HG02870 (cell line): ENCODE measurements around the gene FASN.
A peak's percentile ranks its signal among the peaks of the same experiment; 100 is the strongest.
"Not testable (repeated sequence)": the region's sequence is repeated elsewhere in the genome, so short reads cannot be mapped to it uniquely, and the experiment has no call there.

Source experiments
- ATAC-seq: cut with Tn5 transposase; IDR thresholded peaks from one replicate; pipeline ENCODE4 v1.9.1; 2021; ENCODE audit warnings: mild to moderate bottlenecking, moderate library complexity; ENCODE audit not compliant: unreplicated experiment

FASN gene

DNA sequence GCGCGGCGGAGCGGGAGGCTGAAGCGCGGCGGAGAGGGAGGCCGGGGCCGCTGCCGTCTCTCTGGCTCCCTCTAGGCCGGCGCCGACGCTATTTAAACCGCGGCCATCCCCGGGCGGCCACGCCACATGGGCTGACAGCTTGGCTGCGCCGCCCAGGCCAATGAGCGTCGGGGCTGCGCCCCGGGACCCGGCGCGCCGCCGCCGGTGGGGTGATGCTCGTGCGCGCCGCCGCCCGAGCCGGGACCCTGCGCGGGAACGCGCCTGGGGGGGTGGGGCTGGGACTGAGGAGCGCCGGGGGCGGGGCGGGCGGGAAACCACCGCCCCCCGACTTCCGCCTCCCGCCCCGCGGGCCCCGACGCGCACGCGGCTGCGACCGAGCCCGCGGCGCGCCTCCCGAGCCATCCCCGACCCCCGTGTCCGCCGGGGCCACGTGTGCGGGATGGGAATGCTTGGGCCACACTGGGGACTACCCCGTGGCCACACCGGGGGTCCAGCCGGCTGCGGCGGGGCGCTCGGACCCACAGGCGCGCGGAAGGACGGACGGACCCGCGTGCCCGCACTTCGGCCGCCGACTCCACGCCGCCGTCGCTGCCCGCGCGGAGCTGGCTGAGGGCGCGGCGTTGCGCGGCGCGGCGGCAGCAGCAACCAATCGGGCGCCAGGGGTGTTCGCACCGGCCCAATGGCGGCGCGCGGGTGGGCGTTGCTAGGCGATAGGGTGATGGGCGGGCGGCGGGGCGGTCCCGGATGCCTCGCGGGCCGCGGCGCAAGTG, at the start of gene FASN:
Gene FASN (minus strand): TSS at position 68 of the 770 bp plus-strand sequence. CDS start 1,791 bp downstream, outside the sequence.
- peak; percentile 66 for ATAC-seq

DNA sequence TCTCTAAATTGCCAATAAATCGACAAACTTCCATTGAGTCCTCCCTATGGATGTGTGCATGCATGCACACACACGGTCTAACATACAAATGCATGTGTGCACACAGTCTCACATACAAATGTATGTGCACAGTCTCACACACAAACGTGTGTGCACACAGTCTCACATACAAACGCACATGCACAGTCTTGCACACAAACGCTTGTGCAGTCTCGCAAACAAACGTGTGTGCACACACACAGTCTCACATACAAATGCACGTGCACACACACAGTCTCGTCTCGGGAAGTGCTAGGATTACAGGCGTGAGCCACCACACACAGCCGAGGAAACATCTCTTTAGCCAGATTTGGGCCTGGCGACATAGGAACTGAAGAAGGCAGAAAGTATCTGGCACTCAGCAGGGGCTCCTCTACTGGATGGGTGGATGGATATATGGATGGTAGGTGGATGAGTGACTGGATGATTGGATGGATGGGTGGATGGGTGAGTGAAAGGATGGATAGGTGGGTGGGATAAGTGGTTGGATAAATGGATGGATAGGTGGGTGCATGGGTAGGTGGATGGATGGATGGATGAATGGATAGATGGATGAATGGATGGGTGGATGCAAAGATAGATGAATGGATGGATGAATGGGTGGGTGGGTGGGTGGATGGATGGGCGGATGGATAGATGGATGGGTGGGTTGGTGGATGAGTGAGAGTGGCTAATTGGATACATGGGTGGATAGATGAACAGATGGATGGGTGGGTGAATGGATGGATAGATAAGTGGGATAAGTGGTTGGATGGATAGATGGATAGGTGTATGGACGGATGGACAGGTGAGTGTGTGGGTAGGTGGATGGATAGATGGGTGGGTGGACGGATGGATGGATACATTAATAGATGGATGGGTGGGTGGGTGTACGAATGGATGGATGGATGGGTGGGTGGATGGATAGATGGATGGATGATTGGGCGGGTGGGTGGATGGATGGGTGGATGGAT, 48.9 kb upstream of the FASN start:
- no peak for ATAC-seq

DNA sequence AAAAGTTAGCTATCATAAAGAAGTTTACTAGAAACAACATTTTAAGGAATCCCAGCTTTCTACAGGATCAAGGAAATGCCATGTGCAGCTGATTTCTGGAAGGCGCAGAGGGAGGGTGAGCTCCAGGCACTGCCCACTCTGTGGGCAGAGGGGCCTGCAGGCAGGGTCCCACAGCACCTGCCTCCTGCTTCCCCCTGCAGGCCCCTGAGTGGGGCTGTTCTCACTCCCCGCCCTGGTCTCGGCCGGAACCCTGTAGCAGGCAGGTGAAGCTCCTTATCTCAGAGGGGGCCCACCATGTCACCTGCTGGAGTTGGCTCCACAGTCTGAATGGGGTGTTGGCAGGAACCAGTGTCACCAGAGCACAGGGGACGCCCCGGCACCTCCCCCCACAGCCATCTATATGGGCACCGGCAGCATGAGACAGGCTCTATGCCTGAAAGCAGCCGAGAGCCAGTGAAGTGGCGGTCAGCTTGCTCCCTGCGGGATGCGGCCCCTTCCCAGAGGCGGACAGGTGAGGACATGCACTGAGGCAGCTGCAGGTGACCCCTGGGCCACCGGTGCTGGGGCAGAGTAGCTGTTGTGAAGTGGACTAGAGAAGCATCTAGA, 47.6 kb upstream of the FASN start:
- no peak for ATAC-seq

DNA sequence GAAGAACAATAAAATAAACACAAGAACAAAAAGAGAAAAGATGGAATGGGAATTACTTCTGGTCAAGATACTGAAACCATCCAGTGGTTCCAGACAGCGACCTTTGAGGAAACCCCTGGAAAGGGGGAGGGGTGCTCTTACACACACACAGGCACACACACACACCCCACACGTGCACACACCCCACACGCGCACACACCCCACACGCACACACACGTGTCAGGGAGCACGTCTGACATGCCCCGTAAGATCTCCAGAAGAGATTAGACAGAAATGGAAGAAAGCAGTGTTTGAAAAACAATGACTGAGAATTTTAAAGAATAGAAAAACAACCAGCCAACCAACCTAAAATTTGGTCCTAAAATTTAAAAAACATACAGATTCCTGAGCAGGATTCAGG, 45.3 kb upstream of the FASN start:
- ATAC-seq = no peak

DNA sequence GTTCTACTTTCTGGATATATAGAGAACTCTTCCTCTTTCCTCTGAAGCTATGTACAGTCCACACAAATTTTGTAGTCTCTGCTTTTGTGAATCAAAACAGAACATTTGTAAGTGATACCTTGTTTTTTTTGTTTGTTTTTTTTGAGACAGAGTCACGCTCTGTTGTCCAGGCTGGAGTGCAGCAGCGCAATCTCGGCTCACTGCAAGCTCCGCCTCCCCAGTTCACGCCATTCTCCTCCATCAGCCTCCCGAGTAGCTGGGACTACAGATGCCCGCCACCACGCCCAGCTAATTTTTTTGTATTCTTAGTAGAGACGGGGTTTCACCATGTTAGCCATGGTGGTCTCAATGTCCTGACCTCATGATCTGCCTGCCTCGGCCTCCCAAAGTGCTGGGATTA, 41.9 kb upstream of the FASN start:
- ATAC-seq = not testable (repeated sequence)

GRCh38 chr17:82138511-82138992, 40.5 kb upstream of the FASN start:
- ATAC-seq = no peak

DNA sequence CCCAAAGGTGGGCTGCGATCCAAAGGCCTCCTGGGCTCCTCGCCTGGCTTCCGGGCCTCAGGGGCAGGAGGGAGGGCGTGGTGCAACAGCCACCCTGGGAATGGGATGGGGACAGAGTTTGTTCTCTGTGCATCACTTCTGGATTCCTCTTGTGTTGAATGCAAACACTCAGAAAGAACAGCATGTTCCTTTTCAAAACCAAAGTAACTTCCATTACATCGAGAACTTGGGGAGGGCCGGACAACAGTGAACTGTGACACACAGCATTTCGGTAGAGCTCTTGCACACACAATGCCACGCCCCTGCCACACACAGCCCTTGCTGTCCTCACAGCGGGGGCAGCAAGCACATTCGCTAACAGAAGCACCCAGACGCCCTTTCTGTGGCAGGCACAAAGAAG, 36.1 kb upstream of the FASN start:
- no peak for ATAC-seq

GRCh38 chr17:82133166-82133953, 35.3 kb upstream of the FASN start:
- ATAC-seq = not testable (repeated sequence)

- ATAC-seq = no peak
Measured at GRCh38 chr17:82129095-82129494, 31.1 kb upstream of the FASN start.

DNA sequence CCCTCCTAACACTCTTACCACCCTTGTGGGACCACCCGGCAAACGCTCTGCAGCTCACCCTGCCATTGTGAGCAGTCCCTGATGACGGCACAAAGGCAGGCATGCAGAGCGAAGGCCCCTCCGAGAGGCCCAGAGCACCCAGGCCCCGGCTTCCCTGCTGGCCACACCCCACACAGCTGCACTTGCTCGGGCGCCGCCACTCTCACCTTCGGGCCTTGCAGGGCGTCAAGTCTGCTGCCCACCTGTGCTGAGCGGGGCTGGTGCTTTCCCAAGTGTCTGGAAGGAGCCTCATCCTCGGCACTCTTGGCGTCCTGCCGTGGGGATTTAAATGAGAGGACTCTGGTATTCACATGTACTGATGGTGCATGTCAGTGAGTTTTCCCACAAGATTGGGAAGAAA, 30.3 kb upstream of the FASN start:
- no peak for ATAC-seq

GRCh38 chr17:82127704-82128103, 29.7 kb upstream of the FASN start:
- ATAC-seq = no peak

GRCh38 chr17:82127315-82127595, 29.2 kb upstream of the FASN start:
- ATAC-seq = no peak

DNA sequence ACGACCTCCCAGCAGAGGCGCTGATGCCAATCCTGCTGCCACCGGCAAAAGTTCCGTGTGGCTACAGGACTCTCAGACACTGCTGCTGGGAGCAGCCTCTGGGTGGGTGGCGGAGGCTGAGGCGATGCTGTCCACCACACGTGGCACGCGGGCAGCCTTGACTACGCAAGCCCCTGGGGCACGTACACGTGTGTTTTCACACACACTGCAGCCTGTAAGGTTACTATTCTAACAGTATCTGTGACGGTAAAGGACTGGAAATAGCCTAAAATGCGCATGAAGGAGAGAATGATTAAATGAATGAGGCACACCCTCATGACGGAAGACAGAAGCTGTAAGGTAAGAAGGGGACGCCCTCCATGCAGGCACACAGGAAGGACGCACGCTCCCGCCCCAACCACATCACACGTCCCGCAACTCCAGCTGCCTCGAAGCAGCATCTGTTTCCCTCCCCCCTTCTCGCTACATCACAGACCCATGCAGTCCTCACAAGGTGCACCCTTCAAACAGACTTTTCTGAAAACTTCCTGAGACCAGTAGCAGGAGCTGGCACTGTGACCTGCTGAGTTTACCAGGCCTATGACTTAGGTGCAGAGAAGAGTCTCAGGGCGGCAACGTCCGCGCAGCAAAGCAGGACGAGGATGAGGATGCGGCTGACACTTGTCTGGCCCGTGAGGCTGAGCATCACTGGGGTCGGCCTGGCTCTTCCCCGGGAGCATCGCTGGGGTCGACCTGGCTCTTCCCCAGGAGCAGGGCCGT, 28.7 kb upstream of the FASN start:
- ATAC-seq = no peak

DNA sequence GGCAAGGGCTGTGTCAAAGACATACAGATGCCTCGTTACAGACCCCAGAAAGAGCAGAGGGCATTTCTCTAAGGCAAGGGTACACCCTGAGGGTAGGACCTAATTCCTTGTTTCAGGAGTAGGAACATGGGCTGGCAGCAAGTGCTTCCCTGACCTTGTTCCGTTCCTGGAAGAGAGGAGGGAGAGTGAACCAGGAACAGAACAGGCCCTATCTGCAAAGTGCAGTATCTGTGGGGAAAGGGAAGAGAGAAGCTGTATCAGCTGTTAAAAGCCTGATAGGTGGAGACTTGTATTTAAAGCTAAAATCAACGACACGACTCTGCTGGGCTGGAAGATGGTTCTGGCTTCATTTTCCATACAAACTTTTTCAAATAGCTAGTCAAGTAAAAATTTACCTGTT, 26.1 kb upstream of the FASN start:
- ATAC-seq = no peak

DNA sequence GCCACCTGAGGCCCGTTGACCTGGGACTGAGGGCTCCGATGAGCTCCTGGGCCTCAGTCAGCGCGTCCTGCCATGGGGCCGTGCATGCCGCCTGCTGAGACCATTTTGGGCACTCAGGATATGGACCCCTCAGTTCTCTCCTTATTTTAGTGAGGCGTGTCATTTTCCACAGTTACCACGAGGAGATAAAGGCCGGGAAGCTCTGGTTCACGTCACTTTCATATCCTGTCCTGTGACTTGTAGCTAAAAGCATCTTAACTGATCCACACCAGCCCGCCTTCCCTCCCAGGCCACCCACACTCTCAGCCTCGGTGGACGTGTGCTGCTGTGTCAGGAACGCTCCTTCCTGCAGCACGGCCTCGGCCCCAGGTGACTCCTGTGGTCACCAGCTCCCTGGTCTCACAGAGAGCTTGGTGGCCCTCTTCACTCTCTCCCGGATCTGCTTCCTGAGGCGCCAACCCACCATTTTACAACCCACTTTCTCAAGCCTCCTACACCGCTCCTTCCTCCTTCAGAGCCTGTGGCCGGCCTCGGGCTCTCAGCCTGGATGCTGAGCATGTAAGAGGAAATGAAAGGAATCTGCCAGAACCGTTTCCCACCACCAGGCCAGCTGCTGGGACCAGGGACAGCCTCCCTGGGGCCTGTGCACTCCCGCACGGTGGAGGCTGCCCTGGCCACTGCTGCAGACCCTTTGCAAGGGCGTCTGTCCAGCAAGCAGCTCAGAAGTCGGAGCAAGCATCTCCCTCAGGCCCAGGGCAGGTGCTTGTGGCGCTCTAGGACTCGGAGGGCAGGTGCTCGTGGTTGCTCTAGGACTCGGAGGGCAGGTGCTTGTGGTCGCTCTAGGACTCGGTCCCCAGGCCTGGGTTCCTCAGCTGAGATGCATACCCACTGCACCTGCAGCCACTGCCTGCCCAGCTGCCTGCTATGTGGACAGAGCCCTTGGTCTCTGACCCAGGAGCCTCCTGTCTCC, 23.9 kb upstream of the FASN start:
- no peak for ATAC-seq

DNA sequence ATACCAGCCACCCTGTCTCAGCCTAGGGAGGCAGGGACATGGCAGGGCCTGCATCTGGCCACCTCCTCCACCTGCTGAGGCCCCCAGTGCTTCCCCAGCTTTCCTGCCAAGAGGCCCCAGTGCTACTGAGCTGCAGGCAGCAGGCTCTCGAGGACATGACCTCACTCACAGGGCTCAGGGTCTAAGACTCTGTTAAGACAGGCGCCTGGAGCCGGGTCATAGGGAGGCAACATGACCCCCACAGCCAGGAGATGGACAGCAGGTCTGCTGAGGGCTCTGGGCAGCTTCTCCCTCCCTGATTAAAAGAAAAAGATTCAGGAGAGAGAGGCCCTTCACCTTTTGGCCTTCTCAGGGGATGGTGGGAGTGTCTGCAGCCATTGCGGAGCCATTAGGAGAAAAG, 23.2 kb upstream of the FASN start:
- ATAC-seq = no peak

- ATAC-seq = no peak
Measured at GRCh38 chr17:82120148-82120547, 22.1 kb upstream of the FASN start.

DNA sequence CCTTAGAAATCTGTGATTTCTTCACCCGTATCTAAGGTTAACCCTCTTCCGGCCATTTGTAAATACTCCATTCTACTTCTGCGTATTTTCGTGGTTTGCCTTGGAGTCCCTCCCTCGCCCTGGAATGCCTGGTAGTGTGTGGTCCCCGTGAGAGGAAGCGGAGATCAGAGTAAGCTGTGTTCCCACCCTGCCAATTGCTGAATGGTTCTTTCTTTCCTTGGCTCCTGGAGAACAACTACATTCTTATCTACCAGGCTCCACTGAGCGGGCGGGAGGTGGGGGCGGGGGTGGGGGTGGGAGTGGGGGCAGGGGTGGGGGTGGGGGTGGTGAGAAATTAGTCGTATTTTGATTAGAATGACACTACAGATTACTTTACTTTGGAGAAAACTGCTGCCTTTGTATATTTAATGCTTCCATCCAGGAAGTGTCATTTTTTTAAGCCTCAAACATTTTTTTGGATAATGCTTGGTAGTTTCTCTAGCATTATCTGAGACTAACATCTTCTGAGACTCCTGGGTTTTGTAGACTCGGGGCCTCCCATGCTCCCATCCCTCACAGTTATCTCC, 20.9 kb upstream of the FASN start:
- no peak for ATAC-seq
